NCI-H345 treated with DMSO at 0.1 percent for 48 hours (cell line): ENCODE data around the gene DGKI.
"Not testable (repeated sequence)": the region's sequence is repeated elsewhere in the genome, so short reads cannot be mapped to it uniquely, and the experiment has no call there.

Experiments
- DNase-seq: peaks from one replicate; lab custom pipeline; 2025; ENCODE audit not compliant: unreplicated experiment; lab: John Stamatoyannopoulos, UW

DGKI gene

DNA sequence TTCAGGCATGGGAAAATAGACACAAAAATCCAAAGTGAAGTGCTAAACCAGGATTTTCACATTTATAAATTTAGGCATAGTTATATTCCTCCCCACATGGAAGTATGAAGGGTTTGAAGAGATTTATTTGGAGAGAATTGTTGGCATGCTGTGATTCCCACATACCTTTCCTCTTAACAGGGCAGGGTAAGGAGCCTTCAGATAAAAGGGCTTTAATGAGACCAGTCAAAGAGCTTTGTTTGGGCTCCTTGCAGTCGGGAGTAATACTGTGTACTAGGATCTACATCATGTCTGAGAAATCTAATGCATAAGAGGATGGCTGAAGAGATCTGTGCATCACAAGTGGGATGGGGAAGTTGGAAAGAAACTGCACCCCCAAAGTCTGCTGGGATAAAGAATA is 362.4 kb downstream of the DGKI start:
- DNase-seq: no peak

DNA sequence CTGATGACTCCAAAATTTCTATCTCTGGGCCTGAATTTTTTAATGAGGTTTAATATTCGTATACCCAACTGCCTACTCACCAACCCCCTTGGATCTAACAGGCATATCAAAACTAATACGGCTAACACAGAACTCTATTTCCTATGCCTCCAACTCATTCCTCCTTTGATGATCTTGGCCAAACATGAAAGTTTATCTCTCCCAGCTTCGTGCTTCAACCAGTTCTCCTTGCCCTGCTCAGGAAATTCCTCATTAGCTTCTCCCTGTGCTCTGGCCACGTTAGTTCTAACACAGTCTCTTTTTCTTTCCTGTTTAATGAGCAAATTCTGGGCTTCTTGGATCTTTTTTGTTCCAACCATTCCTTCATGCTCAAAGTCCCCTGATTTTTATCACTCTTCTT is 364.3 kb downstream of the DGKI start:
- DNase-seq: no peak

DNA sequence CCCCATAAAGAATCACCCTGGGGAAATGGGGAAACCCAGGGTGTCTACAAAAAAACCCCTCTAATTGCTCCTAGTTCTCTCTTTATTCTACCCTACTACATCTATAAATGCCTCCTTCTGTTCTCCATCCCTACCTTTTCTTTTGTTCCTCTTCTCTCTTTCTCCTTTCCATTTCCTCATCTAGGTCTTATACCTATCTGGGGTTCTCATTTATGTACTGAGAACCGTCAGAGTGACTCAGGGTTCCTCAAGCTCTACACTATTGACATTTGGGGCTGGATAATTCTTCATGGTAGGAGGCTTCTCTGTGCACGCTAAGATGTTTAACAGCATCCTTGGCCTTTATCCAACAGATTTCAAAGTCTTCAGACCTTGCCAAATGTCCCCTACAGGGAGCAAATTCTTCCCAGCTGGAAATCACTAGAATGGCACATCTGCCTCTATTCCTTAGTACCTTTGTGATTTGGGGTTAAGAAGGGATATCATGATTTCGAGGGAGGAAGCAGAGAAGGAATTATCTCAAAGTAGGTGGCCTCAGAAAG is 365.9 kb downstream of the DGKI start:
- no peak for DNase-seq

DNA sequence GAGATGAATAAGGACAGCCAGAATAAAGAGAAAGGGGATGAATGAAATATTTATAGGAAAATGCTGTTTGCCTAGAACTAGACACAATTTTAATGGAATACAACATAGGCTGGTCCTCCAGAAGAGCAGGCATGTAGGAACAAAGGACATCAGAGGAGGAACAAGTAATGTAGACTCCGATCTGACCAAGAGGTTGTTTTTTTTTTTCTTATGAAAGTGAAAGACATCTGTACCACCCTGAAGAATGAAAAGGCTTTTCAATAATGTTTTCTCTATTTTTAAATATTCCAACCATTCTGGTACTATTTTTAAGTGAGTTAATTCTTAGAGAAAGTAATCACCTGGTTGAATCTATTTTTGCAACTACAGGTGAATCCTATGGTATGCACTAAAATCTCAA is 366.4 kb downstream of the DGKI start:
- DNase-seq: no peak

DNA sequence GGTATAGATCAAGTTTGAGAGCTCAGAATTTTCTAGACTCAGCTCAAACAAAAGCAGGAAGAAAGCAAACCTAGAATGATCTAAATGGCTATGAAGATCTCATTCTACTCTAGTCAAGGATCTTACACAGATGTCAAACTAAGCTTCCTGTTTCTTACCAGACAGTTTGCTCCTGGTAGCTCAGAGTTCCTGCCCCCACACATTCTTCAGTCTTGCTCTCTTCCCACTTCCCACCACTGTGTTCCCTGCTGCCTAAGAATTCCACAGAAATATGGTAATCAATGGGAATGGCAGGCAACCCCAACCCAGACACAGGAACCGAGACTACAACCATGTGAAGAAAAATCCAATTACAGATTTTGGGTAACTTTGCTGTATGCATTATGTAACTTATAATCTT is 369.8 kb downstream of the DGKI start:
- DNase-seq: no peak

DNA sequence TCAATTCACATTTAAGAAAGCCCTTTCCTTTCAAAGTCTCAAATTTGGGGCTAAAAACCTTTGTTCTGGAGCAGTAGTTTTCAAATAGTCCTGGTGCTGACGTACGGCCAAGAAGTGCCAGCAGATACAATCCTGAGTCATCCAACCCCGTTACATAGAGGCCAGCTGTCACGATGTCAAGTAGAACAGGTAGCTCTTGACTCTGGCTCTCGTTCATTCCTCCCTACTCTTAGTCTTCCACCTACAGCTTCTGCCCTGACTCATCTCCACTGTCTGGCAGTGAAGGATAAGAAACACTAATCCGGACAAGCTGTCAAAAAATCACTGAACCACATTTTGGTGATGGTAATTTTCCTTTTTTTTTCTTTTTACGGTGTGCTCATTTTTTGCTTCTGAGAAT is 370.8 kb downstream of the DGKI start:
- DNase-seq: no peak

DNA sequence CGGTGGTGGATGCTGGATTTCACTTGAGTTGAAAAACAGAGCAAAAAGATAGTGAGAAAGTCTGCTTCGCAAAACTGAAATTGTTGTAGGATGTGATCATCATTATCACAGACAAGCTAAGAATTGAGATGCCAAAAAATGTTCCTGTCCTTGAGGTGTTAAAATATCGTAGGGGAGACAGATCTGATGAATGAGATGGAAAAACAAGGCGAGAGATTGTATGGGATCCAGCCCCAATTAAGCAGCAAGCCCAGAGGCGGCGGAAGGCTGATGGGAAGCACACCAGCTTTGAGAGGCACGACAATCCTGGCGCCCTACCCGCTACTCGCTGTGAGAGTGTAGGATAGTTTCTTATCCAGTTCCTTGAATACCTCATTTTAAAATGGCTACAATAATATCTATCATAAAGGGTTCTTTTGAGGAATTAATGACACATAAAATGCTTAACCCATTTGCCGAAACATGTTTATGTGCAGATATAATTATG is 372.2 kb downstream of the DGKI start:
- DNase-seq: no peak

DNA sequence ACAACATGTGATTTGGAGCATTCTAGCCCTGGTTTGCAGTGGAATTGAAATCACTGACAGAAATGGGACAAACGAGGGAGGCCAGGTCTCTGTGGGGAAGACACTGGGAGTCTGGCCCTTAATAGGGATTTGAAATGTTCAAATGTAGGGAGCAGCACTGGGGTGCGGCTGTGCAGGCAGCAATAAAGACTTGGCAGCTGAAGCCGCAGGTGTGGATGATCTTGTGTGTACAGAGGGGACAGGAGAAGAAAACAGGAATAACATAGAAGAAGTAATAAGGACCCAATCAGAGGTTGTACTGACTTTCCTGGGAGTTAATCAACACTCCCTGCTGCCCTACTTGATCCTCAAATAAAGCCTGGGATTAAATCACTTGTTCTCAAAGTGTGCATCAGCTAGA is 375.6 kb downstream of the DGKI start:
- no peak for DNase-seq

DNA sequence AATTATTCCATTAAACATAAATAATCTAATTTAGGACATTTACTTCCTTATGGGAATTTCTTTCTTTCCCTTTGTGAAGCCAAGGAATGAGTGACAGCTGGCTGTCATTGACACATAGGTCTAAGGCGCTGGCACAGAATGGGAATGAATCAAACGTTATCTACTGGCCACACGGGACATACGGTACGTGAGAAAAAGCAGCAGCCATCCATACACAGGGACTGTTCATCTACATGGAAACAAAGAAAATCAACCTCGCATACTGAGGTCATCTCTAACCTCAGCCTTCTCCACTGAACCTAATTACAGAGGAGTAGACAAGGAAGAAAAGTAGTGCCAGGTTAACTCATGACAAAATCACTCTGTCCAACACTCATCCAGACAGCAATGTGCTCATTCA is 376.9 kb downstream of the DGKI start:
- DNase-seq: no peak

DNA sequence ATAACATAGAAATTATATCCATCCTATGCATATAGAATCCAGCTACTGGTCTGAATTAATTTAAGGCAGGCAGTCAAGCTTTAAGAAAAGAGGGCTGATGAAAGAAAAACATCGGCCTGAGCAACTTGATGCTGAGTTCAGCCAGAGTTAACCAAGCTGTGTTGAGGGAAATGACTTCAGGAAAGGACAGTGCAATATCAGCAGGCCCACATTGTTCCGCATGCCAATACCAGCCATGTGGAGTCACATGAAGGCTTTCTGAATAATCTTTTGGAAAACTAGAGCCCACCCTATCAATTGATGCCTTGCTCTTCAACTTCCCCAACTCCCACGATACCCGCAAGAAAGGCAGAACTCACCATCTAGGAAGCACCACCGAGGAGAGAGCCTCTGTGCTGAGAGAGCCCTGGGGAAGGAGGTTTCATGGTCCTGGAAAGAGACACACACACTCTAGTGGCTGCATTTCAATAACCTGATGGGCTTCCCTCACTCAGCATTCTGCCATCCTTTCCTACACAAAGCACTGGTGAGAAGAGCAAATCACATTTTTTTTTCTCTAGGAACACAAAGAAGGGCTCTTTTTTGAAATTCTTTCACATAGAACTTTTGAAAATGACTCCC is 377.5 kb downstream of the DGKI start:
- no peak for DNase-seq

DNA sequence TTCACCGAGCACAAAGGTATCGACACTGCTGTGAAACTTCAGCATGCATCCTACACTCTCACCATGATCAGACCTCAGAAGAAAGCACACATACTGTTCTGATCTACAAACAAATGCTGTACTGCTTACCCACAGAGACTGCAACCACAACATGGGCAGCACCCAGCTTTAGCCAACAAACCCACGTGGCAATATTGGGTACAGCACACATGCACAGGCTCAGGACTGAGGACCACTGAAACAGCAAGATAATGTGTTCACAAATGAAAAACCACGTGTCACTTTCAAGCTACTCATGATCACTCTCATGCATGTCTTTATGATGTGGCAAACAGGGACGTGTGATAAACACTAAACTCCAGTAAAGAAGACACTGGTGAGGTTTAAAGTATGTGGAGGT is 383.9 kb downstream of the DGKI start:
- DNase-seq: no peak

DNA sequence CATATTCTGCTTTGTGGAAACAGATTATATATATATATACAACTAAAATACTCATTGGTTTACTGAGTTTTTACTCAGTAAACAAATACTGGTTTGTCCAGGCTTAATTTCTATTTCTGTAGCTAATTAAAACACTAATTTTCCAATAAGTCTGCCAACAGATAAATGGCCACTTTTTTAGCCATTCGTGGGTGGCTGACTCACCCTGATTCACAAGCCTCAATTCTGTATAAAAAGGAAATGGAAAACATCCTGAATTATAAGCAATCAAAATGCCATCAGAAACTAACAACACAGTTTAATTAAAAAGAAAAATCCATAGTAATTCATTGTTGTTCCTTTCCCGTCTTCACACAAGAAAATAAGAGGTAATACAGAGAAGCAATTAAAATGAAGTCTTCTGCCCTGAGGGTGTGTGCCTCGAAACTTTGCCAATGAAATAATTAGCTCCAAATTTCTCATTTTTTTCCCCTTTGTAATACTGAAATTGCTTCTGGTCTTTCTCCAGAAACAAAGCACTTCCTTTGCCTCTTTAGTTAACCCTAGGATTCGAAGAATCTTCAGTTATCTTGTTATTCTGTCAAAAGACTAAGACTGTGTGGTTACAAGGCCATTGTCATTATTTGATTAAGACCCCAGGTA is 384.6 kb downstream of the DGKI start:
- no peak for DNase-seq

DNA sequence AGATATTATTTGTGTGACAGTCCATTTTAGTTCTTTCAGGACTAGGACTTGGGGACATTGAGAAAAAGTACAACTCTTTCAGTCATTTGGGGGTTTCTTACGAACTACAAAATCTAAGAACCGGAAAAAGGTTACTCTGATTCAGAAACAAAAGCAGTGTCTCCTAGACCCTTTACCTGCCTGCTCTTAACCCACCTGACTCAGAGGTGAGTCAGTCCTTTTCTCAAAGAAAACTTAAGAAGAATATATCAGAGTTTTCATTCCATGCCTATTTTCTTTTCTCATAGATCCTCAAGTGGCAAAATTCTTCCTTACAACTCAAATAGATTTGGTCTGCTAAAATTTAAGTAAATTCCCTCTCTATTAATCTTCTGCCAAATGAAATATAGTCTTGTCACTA is 388.4 kb downstream of the DGKI start:
- DNase-seq: no peak

DNA sequence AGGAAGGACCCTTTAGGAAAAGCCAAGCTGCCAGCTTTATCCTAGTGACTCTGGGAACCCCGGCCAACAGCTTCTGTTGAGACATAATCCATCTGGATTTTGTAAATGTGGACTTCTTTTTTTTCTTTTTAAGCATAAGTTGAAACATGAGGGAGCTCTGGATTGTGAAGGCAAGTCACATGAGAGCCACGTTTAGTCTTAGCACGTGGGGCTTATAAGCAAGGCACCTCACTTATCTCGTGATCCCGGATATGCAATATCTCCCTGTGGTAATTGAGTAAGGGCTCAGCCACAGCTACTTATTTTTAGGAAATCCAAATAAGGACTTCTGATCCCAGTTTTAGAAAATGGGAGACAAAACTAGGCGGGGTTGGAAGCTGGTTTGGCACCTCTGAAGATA is 392.0 kb downstream of the DGKI start:
- no peak for DNase-seq

DNA sequence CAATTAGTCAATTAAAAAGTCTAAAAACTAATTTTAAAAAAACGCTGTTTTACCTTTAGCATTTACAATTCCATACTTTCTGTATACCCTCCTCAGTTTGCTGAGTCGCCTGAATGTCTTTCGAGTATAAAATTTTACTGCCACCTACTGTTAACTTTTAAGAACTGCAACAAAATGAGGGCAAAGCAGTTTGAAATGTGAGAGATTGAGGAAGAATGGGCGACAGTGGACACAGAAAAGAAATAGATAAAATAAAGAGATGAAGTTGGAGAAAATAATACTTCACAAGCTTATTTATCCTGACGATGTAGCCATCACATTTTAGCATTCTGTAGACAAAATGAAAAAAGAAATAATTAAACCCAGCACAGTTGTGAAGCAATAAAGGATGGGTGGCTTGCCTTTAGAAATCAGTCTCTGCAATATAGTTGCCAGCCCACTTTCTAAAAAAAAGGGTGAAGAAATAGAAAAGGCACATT is 392.5 kb downstream of the DGKI start:
- peak; percentile 48 for DNase-seq

DNA sequence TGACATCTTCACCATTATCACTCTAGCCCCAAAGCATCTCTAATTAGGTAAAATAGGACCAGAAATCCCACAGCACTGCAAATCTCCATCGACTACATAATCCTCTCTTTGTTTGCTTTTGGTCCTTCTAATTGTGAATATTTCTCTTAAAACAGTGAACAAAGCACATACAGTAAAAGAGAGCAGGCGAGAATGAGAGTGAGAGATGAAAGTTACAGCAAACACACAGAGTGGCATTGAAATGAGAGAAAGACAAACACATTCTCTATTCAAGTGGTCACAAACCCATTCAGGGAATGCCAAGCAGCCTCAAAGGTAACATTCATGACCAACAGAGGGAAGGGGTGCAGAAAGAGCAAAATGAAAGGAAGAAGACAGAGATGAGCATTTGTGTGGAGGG is 393.4 kb downstream of the DGKI start:
- DNase-seq: peak; percentile 83

DNA sequence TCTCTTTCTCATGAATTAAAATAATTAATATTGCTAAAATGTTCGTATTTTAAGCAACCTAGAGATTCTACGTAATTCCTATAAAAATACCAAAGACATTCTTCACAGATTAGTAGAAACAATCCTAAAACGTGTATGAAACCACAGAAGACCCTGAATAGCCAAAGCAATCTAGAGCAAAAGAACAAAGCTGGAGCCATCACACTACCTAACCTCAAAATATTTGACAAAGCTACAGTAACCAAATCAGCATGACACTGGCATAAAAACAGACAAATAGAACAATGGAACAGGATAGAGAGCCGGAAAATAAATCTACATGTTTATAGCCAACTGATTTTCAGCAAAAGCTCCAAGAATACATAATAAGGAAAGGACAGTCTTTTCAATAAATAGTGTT is 397.8 kb downstream of the DGKI start:
- DNase-seq: no peak

DNA sequence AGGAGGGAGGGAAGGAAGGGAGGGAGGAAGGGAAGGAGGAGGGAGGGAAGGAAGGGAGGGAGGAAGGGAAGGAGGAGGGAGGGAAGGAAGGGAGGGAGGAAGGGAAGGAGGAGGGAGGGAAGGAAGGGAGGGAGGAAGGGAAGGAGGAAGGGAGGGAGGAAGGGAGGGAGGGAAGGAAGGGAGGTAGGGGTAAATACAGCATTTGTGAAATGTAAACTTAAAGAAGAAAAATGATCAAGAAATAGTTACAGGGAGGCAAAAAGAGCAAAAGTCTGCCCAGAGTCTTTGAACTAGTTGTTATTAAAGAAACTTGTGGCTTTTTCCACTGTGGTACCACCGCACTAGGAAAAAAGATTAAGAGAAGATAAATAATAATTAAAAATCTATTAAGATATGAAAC is 398.2 kb downstream of the DGKI start:
- DNase-seq: not testable (repeated sequence)

DNA sequence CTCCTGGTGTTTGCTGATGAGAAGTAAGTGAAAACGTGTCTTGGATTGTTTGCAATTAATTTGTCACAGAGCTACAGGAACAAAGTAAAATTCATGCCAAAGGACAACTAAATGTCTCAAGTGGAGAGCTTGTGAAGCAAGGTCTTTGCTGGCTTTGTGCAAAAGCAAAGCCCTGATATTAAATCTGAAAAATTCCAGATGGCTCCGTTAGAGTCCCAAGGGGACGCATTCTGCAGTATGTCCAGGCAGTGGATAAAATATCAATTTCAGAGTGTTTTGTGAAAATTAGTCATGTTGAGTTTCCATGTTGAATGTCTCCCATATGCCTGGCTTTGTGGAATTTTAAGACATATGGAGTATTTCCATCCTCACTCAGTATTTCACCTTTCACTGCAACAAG is 400.7 kb downstream of the DGKI start:
- no peak for DNase-seq

DNA sequence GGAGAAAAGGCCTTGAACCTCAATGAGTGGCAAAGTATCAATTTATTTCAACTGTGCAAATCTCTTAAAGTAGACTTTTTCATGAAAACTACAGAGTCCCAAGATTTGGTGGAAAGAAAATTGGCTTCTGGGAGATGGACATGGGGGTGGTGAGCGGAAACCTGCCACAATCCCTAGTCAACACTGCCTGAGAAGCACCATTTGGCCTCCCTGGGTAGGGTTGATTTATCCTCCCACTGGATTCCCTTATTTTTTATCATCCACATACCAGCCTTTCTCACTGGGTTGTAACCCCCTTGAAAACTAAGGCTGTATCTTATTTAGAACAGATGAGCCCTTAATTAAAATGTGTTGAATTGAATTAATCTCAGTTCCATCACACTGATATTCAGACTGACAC is 401.5 kb downstream of the DGKI start:
- DNase-seq: no peak

DNA sequence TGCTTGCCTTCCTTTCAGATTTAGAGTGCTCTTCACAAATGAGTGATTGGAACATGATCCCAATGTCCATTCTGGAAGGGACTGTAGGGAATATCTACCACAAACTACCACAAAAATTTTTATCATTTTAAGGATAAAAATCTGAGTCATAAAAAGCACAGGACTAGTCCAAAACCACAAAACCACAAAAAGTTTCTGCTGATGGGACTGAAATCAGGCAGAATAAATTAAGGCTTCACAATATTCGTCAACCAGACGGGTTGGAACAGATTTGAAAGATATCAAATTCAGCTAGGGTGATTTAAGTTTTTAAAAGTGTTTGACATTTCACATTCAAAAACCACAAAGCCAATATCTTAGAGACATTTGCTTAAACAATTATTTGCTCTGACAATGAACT is 403.2 kb downstream of the DGKI start:
- no peak for DNase-seq

DNA sequence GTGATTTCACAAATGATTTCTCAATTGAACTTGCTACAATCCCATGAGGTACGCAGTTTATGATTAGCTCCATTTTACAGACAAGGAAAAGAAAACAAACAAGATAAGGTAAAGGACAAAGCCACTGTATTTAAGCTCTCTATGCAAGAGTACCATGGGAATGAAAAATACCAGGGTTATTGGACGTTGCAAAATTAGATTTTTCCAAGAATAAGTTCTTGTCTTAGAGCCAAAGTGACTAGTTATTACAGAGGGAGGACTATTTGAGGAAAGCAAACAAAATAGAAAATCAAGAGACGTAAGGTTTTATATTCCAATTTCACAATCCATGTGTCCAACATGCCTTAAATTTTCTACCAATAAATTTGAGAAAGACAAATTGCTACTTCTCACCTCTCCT is 405.3 kb downstream of the DGKI start:
- no peak for DNase-seq
